Ammon's horn (tissue), 1 donor: ENCODE data around the gene SLC25A21.
"Not testable (repeated sequence)": the region's sequence is repeated elsewhere in the genome, so short reads cannot be mapped to it uniquely, and the experiment has no call there.

ENCODE experiments used
- DNase-seq: peaks from one replicate; pipeline ENCODE4 v3.0.0-alpha.2; 2016; ENCODE audit warnings: low spot score

The SLC25A21 gene

DNA sequence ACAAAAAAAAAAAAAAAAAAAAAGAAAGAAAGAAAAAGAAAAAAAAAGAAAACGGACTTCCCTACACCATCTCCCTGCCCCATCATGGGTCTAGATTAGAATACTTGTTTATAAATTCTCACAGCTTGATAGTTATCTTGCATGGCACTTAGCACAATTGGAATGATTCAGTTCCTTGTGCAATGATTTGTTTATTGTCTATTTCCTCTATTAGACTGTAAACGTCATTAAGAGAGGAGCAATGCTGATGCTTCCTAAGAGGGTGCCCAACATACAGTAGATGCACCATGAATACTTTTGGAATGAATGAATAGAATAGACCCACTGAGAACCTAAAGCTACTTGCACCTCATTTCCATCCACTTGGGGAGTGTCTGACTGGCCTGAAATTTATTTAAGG is 469.9 kb downstream of the SLC25A21 start:
- no peak for DNase-seq

DNA sequence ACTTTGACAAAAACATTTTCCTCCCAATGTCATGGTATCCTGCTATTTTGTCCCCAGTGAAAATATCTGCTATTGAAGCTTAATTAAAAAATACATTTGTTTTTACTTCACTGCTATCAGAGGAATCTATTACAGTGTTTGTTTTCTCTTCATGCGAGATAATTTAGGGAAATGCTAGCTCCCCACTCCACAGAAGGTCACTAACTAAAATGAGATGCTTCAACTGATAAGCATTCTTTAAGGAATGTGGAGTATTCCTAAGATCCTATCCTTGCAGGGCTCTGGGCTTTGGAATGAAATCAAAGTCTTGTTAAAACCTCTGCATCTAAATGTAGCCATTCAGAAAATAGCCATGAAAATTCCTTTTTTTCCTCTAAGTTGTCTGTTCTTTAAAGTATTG is 471.3 kb downstream of the SLC25A21 start:
- DNase-seq: no peak

DNA sequence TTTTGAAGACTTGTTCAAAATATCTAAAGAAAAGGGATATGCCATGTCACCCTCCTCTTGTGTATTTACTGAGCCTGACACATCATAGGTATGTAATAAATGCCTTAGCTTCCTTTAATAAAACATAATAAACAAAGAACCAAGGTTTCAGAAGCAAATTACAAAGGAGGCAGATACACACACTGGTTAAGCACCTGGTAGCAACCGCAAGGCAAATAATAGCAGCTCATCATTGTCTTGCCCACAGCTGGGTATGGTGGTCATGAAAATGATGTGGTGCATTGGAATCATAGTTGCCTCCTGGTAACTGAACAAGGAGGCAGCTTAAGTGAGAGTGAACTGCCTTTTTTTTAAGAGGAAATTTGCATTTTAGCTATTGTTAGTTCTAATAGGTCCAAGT is 471.8 kb downstream of the SLC25A21 start:
- no peak for DNase-seq

DNA sequence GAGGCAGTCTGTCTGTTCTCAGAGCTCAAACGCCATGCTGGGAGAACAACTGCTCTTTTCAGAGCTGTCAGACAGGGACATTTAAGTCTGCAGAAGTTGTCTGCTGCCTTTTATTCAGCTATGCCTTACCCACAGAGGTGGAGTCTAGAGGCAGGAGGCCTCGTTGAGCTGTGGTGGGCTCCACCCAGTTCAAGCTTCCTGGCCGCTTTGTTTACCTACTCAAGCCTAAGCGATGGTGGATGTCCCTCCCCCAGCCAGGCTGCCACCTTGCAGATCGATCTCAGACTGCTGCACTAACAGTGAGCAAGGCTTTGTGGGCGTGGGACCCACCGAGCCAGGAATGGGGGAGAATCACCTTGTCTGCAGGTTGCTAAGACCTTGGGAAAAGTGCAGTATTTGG is 473.0 kb downstream of the SLC25A21 start:
- DNase-seq: not testable (repeated sequence)

DNA sequence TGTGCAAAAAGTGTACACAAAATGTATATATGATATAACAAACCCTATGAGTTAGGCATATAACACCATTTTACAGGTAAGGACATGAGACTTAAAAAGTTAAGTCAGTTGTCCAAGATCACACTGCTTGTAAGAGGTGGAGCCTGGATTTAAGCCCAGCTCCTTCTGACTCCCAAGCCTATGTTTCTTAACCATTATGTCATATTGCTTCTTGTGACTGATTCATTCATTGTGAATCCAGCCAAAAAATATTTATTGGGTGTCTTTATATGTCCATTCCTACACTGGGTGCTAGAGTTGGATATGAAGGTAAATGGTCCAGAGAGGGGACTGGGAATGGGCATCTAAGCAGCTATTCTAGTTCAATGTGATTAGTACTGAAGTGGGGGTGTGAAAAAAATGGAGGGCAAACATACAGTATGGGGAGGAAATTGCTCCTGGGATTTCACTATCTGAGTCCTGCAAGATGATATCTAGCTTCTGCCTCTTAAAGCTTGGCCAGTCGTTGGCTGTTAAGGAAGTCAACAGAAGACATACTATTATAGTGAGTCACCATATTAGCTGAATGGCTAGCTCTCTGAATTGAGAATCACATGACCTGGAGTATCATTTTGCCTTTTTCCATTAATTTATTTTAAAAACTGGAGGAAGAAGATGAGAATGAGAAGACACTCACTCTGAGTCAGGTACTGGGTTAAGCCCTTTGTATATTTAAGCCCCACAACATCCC is 481.9 kb downstream of the SLC25A21 start:
- DNase-seq: no peak

DNA sequence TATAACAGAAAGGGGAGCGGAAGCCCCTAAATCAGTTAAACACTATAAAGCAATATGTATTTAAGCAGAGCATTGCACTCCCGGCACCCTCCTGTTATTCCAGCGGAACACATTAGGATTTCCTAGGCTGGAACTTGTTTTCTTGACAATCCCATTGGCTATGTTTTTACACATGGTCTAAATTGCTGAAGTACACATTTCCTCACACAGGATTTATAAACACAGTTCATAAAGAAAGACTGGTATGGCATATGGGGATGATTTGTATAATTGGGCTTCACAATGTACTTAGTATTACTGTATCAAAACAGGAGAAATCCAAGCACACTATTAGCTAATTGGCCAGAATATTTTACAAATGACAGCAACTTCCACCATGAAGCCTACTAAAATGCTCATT is 487.5 kb downstream of the SLC25A21 start:
- DNase-seq: no peak

DNA sequence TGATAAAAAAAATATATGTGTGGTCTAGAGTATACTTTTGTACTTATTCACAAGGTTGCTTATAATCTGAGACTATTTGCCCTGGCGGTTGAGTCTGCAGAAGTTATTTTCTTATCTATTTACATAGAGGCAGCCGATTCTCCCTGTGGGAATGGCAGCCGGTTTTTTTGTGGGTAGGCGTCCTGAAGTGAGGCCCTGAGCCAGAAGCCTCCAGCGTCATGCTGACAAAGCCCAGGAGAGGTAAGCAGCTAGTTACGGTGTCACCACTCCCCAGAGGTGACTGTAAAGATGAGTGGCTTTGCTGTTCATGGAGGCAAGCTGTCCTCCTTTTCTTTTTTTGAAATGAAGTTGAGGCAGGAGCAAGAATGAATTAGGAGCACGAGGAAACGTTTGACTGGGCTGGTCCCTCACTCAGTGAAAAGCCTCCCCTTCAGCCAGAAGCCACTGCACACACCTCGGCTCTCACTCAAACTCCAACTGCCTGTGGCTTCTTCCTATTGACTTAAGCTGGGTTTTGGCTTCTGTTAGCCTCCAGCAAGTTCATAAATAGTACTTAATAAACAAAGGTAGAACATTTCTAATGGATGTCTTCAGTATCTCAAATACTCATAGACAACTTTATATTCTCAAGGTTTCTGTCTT is 489.2 kb downstream of the SLC25A21 start:
- no peak for DNase-seq

DNA sequence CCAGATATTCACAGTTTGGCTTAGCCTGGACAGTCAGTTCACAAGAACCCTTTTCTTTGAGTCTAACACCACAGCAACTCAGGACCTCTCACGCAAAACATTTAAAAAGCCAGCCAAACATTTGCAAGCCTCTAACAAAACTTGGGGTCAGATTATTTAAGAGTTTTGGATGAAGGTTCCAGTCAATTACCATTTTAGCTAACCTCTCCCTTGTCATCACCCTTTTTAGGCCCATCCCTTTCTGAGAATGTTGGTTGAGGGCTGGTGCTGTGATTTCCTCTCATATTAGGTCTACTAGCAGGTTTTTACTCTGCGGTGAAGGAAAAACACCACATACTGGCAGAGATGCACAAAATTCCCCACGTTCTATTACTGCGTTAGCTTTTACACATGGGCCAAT is 490.1 kb downstream of the SLC25A21 start:
- no peak for DNase-seq

DNA sequence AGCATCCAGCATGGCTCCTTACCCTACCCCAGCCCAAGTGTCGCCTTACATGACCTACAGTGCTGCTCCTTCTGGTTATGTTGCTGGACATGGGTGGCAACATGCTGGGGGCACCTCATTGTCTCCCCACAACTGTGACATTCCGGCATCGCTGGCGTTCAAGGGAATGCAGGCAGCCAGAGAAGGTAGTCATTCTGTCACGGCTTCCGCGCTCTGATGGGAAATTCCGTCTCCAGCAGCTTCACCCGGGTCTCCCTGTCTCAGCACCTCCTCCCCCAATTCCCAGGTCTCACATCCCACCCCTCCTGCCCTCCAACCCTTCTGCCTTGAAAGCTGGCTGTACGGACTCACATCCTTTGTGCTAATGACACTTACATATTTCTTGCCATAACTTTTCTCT is 496.2 kb downstream of the SLC25A21 start:
- DNase-seq: no peak

DNA sequence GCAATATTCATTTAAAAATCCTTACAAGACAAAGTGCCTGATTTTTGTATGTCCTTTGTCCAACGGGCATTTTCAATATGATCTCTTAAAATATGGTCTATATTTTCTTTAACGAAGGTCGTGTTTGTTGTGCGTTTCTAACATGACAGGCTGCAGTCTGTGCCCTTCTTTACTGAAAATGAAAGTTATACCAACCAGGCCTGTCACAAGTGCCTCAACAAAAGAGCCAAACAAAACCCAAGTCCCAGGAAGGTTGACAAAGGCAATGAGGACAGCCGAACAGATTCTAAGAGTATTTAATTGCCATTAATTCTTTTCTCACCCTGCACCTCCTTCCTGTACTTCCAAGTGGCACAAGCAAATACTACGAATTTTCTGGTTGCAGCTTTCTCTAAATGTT is 496.8 kb downstream of the SLC25A21 start:
- DNase-seq: no peak

DNA sequence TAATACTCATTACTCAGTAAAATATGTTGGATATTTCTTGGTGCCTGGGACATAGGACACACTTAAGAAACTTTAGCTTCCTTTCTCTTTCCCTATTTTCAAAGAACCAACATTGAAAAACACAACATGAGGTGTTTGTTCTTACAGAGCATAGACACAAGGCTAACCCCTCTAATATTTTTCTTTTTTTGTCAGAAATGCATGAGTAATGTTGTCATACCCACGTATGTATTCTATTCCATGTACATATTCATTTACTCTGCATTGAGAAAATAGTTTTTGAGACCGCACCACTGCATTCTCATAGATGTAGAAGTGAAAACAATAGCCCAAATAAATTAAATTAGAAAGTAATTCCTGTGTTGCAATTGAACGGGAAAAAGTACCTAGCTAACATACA is 497.7 kb downstream of the SLC25A21 start:
- DNase-seq: no peak

DNA sequence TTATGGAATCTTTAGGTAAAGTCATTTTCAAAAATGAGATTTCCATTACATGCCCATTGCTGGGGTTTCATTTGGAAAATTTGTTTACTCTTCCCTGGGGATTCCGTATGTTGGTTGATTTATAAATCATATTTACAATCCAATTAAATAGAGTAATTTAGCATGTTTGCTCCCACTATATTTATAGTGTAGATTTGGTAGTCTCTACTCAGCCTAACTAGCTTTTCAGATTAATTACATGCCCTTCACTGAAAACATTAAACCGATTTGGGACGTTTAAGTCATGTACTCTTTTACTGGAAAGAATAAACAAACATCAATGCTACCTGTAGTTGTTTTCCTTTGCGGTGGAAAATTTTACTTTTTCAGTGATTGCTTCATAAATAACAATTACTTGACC is 500.3 kb downstream of the SLC25A21 start:
- no peak for DNase-seq

DNA sequence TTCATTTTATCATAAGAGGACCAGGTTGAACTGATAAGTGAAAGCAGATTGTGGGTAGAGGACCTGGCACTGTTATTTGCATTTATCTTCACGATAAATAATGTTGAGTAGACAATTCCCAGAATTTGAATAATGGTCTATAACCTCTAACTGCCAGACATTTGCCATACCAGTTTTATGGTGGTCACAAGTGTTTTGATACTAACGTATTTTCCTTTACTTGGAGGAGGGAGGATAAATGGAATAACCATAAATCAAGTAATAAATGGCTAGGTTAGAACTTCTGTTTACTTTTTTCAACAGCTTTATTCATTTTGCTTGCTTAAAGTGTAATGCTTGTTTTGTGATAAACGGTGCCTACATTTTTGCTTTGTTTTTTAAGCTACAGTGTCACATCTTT is 501.3 kb downstream of the SLC25A21 start:
- no peak for DNase-seq

DNA sequence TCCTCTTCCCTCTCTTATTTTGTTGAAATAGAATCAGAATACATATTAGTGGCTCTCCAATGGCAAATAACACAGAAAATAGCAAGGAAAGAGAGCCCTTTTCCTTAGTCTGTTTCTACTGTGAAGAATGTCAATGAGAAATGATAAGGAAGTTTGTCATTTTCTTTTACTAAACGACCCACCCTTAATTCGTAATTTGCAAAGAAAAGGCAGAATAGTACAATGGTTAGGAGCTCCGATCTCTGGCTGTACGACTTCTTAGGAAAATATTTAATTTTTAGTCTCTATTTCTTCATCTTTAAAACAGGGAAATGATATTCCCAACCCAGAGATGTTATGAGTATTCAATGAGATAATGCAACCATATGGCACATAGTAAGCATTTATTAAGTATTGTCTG is 504.7 kb downstream of the SLC25A21 start:
- no peak for DNase-seq

DNA sequence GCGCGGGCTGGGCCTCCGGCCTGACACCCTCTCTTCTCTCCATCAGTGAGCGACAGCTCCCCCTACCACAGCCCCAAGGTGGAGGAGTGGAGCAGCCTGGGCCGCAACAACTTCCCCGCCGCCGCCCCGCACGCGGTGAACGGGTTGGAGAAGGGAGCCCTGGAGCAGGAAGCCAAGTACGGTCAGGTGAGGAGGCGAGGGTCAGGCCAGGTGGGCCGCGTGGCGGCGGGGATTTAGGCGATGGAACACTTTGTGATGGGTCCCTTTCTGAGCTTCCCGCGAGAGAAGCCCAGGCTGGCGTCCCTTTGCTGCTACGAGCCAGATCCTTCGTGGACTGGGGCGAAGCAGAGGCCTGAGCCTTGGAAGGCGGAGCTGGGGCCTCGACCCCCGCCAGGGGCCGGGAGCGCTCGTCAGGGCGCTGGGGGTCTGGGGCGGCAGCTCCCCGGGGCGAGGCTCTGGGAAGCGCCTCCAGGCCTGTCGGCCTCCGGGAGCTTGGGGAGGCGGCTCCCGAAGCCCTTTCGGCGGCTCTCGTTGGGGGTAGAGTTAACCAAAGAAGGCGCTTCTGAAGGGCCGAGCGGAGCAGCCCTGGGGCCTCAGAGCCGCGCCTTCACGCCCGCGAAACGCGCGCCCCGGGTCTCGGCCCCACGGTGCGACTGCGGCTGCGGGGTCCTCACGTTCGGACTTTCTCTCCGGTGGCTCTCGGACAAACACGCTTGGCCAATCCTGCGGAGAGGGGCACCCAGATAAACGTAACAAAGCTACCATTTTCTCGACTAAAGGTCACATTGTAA is 505.8 kb downstream of the SLC25A21 start:
- DNase-seq: no peak

DNA sequence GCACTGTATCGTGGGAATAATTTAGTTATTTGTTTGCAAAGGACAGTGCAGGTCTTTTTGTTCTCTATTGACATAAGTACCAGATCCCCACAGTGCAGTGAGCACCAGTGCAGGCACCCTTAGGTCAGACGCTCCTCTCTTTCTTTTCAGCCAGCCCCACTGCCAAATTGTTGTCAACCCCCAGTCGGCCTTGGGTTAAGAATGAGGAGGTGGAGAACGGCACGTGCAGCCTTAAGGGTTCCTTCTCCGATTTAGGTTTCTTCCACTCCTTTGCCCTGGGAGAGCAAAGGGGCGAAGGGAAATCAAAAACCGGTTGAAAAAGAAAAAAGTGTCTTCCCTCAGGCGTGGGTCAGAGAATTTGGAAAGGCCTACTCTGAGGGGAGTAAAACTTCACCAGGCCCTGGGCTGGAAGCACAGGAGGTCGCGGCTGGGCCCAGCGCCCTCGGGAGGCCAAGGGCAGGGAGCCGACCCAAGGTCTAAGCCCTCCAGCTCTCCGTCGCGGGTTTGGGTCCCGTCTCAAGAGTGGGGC is 506.5 kb downstream of the SLC25A21 start:
- no peak for DNase-seq

DNA sequence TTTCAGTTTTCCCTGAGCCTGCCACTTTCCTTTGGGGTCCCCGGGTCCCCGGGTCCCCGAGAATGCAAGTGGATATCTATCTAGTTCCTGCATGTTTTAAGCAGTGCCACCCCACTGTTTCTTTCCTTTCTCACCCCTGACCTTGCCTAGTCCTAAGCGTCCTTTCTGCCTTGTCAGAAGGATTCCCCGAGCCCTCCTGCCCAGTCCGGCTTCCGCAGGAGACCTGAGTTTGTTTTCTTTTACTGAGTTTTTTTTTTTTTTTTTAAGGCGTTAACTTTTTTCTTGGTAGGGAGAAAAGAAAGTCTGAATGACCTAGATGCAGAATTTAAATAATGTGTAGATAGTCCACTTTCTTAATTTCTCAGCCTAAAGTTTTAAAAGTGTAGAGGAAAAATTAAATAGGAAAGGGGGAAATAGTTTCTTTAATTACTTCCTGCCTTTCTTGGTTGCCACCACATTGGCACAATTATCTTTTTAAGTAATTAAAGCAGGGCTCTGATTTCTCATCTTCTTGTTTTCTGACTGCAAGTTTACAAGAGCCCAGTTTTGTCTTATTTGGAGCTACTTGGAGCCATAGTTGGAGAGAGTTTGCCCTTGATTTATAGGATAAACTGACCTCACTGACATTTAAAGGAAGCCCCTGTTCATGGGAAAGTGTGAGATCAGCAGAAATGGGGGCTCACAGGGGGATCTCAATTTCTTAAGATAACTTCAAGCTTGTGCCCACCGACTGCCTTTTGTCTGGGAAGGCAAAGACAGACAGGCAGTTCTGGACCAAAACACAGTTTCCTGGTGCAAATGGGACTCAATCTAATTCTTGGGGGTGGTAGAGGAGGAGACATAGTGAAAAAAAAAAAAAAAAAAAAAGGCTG is 507.8 kb downstream of the SLC25A21 start:
- DNase-seq: no peak

DNA sequence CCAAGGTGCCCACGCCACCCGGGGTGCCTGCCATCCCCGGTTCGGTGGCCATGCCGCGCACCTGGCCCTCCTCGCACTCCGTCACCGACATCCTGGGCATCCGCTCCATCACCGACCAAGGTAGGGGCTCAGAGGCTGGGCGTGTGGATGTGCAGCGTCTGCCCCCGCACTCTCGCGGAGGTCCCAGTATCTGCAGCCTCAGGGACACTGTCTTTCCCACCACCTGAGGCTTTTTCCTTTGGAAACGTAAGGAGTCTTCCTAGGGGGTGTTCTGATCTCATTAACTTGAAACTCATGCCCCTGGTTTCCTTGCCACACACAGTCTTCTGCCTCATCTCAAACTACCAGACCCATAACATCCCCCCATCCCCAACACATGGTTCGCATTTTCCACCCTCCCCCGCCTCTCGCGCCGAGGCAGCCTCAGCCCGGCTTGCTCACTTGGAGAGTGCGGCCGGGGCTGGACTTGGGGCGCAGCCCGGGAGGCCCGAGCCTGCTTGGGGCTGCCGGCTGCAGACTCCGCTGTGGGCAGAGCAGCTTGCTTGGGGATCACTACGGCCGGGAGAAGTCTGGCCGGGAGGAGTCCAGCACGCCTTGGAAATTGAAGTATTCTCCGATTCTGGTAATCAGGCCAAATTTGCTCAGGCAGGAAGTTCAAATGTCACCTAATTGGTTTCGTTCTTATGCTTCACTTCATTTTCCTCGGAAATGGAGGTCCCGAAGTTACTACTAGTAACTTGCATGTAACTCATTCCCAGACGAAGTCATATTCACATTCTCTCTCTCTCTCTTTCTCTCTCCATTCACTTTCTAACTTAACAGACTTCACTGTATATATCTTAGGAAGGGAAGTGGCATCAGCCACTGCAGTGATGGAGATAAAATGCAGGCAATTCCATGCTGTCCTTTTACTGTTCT is 508.7 kb downstream of the SLC25A21 start:
- no peak for DNase-seq

DNA sequence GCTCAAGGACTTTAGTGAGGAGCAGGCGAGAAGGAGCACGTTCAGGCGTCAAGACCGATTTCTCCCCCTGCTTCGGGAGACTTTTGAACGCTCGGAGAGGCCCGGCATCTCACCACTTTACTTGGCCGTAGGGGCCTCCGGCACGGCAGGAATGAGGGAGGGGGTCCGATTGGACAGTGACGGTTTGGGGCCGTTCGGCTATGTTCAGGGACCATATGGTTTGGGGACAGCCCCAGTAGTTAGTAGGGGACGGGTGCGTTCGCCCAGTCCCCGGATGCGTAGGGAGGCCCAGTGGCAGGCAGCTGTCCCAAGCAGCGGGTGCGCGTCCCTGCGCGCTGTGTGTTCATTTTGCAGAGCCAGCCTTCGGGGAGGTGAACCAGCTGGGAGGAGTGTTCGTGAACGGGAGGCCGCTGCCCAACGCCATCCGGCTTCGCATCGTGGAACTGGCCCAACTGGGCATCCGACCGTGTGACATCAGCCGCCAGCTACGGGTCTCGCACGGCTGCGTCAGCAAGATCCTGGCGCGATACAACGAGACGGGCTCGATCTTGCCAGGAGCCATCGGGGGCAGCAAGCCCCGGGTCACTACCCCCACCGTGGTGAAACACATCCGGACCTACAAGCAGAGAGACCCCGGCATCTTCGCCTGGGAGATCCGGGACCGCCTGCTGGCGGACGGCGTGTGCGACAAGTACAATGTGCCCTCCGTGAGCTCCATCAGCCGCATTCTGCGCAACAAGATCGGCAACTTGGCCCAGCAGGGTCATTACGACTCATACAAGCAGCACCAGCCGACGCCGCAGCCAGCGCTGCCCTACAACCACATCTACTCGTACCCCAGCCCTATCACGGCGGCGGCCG is 509.6 kb downstream of the SLC25A21 start:
- no peak for DNase-seq

DNA sequence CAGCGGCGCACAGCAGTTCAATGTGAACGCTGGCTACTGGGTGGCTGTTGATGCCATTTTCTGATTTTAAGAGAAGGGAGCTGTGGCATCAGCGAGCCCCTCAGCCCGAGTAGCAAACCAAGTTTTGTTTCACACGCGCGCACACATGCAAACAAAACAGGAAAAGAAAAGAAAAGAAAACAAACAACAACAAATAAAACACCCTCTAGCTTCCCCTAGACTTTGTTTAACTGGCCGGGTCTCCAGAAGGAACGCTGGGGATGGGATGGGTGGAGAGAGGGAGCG is 510.2 kb downstream of the SLC25A21 start:
- no peak for DNase-seq
